Measurements from ENCODE around the gene AIG1.

DNA sequence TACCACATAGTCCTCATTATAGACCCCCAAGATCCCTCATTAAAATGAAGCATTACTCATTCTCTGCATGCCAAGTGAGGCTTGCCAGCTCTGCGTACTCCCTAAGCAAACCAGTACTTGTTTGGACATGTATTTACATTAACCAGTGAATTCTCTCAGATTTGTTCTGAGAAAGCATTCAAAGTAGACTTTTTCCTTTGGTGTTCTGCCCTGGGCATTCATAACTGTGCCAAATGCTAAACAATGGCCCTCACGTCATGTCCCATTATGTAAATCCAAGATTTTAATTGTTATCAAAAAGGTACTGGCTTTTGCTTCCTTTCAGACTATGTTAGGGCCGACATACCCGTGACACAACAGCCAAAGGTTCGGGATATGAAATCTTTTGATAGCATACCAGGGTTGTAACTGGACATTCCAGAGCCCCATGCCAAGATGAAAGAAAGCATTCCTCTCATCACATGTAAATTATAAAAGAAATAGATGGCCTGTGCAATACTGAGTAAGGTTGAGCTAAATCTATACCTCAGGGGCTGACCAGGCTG, 225.6 kb downstream of the AIG1 start:
- TF ChIP-seq, protein P1, sequence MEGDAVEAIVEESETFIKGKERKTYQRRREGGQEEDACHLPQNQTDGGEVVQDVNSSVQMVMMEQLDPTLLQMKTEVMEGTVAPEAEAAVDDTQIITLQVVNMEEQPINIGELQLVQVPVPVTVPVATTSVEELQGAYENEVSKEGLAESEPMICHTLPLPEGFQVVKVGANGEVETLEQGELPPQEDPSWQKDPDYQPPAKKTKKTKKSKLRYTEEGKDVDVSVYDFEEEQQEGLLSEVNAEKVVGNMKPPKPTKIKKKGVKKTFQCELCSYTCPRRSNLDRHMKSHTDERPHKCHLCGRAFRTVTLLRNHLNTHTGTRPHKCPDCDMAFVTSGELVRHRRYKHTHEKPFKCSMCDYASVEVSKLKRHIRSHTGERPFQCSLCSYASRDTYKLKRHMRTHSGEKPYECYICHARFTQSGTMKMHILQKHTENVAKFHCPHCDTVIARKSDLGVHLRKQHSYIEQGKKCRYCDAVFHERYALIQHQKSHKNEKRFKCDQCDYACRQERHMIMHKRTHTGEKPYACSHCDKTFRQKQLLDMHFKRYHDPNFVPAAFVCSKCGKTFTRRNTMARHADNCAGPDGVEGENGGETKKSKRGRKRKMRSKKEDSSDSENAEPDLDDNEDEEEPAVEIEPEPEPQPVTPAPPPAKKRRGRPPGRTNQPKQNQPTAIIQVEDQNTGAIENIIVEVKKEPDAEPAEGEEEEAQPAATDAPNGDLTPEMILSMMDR (IDR thresholded peaks at IDR 0.05; ENCODE audit: low read length) = no peak
- TF ChIP-seq EZH2 (optimal IDR thresholded peaks at IDR 0.05; ENCODE audit: low read depth, low read length) (no peak), EZH2phosphoT487 (IDR thresholded peaks at IDR 0.05; ENCODE audit: low read length) (no peak)

Data from MM.1S (cell line).